Caki2 (cell line): Measurements from ENCODE around the gene CAMK1. TPM values are rescaled to one million over a fixed set of nuclear protein-coding genes. Genes with fewer than 3 reads are reported as not detected.

Experiments used
- DNase-seq: peaks from one replicate; pipeline ENCODE4 v3.0.0-alpha.2; 2015; ENCODE audit warnings: low read depth
- in situ Hi-C: cut with HindIII; loops from 2 replicates; pipeline ENCODE4 v1.10.0; 2016; ENCODE audit warnings: low sequenced_read_pairs, low pct_unique_long_range_greater_than_20kb, mixed read lengths
- total RNA-seq: library from RNA; depleted of rRNA; stranded (reverse); fragments of >200 nt; shearing (Covaris generic); gene quantifications from 2 replicates; pipeline ENCODE4 v1.2.3, GENCODE V29; 2014; ENCODE audit warnings: low replicate concordance

CAMK1 gene
- total RNA-seq, 1 experiment from 2014 or later, result 33.6 TPM

DNA sequence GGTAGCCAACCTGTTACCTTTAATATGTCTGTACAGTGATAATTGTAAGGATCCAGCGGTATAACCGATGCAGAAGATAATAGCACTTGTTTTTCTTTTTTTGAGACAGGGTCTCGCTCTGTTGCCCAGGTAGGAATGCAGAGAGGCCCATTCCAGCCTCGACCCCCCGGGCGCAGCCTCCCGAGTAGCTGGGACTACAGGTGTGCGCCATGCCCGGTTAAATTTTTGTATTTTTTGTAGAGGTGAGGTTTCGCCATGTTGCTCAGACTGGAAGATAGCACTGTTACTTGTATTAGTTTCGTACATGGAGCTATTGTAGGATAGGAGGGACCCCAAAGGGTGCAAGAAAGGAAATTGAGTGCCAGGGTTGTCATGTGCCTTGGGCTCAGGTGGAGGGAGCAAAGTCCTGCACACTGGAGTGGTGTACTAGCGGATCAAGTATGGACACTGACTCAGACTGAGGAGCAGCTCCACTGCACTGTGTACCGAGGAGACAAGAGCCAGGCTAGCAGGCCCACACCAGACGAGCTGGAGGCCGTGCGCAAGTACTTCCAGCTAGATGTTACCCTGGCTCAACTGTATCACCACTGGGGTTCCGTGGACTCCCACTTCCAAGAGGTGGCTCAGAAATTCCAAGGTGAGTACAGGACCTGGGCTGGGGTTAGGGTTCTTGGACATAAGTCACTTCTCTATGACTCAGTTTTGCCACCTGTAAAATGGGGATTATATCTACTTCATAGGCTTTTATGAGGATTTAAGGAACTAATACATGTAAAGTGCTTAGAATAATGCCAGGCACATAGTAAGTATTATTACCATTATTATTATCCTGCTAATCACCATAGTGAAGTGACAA lies 19.0 kb downstream of the CAMK1 start:
- no peak for DNase-seq
- in situ Hi-C loops, result no loop called here

DNA sequence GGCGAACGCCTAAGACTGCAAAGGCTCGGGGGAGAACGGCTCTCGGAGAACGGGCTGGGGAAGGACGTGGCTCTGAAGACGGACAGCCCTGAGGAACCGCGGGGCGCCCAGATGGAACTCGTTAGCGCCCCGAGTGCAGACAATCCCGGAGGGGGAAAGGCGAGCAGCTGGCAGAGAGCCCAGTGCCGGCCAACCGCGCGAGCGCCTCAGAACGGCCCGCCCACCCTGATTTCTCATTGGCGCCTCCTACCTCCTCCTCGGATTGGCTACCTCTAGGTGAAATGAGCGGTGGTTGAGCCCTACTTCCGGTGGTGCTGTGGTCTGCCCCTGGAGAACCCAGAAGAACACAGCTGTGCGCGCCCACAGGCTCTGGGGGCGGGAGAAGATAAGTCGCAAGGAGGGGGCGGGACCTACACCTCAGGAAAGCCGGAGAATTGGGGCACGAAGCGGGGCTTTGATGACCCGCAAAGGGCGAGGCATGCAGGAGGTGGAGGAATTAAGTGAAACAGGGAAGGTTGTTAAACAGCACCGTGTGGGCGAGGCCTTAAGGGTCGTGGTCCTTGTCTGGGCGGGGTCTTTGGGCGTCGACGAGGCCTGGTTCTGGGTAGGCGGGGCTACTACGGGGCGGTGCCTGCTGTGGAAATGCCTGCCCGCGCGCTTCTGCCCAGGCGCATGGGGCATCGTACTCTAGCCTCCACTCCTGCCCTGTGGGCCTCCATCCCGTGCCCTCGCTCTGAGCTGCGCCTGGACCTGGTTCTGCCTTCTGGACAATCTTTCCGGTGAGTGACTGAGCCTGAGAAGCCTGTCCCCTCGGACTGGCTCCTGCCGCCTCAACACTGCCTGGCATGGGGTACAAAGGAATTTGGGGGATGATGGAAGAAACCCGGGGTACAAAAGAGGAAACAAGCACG lies 19.8 kb downstream of the CAMK1 start, which contains the start of gene OGG1:
Gene OGG1 (plus strand): TSS at position 308 of the 911 bp plus-strand sequence. CDS start 335 bp downstream, at position 643.
- in situ Hi-C loops, result no loop called here
- peak; percentile 95 for DNase-seq

DNA sequence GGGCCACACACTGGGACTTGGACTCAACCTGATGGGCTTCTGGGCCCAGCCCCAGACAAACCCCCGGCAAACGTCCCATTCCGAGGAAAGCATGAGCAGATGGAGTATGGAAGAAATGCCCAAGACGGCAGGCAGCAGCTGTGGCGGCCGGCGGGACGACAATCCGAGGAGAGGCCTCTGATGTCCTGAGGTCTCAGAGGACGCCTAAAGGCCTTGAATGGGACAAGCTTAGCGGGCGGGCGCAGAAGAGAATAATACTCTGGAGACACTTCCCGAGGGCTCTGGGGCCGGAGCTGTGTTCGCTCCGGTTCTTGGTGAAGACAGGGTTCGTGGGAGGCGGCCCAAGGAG lies 20.5 kb downstream of the CAMK1 start:
- no peak for DNase-seq
- in situ Hi-C loops, result no loop called here

DNA sequence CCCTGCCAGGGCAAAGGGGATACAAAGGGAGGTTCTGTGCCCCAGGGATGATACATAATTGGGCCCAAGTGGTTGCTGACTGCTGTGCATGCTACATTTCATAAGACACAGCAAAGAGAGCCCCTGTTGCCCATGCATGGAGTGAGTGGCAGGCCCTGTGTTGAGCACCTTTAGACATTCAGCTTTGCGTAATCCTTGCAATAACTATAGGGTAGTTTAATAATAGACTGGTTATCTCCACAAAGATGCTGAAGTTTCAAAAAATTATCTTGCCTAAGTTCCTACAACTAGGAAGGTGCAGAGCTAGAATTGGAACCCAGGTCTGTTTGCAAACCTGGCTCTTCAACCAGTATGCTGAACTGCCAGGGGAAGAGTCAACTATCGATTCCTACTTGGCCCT lies 21.7 kb downstream of the CAMK1 start:
- in situ Hi-C loops, result no loop called here
- DNase-seq, result no peak

DNA sequence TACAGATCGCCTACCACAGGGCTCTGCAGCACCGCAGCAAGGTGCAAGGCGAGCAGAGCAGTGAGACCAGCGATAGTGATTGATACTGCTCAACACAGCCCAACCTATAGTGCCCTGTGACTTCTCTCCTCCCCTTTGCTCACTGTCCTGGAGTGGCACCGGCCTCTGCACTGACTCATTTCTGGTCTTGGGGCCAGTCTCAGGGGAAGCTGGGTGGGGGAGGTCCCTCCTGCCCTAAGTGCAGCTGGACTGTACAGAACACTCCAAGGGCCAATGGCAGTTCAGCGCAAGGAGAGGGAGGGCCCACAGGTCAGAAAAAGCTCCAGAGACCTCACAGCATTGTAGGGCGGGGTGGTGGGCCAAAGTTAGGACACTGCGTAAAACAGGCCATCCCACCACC lies 22.5 kb downstream of the CAMK1 start:
- peak; percentile 18 for DNase-seq
- in situ Hi-C loops, result no loop called here

DNA sequence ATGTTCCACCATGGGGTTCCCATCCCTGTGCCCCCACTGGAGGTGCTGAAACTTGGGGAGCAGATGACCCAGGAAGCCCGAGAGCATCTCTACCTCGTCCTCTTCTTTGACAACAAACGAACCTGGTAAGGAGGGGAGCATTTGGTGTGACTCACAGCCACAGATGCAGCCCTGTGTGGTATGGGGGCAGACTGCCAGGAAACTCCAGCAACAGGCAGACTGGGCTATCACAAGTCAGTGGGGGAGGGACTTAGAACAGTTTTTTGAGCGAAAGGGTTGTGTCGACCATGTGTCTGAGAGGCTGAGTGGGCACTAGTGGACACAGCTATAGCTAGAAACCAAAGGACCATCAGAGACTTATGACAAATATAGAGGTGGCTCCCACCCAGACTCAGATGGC lies 23.4 kb downstream of the CAMK1 start:
- DNase-seq, result no peak
- in situ Hi-C loops, result no loop called here

DNA sequence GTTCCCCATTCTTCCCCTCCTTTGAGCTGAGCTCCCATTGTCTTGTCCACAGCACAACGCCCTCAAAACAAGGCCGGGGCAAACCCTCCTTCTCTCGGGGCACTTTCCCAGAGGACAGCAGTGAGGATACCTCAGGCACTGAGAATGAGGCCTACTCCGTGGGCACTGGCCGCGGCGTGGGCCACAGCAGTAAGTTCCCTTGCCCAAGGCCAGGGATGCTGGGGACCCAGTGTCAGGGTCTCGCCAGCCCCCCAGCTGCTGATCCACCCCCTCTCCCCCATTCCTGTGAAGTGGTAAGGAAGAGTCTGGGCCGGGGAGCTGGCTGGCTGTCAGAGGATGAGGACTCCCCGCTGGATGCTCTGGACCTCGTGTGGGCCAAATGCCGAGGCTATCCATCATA lies 24.2 kb downstream of the CAMK1 start:
- in situ Hi-C loops, result no loop called here

DNA sequence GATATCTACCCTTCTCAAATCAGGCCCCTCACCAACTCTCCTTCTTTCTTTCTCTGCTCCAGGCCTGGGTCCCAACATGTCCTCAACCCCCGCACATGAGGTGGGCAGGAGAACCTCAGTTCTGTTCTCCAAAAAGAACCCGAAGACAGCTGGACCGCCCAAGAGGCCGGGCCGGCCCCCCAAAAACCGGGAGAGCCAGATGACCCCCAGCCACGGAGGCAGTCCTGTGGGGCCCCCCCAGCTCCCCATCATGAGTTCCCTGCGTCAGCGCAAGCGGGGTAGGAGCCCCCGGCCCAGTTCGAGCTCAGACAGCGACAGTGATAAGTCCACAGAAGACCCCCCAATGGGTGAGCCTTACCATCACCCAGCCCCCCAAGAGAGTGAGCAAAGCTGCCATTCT lies 25.6 kb downstream of the CAMK1 start:
- no peak for DNase-seq
- in situ Hi-C loops, result no loop called here

More for the DNA sequence above, 24.2 kb downstream of the CAMK1 start:
- DNase-seq, result no peak

DNA sequence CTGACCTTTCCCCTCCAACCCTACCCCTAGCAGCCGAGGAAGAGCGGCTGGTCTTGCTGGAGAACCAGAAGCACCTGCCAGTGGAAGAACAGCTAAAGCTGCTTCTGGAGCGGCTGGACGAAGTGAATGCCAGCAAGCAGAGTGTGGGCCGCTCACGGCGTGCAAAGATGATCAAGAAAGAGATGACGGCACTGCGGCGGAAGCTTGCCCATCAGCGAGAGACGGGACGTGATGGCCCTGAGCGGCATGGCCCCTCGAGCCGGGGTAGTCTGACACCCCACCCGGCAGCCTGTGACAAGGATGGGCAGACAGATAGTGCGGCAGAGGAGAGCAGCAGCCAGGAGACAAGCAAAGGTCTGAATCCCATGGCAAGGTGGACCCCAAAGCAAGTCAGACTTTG lies 26.2 kb downstream of the CAMK1 start:
- no peak for DNase-seq
- in situ Hi-C loops, result no loop called here

DNA sequence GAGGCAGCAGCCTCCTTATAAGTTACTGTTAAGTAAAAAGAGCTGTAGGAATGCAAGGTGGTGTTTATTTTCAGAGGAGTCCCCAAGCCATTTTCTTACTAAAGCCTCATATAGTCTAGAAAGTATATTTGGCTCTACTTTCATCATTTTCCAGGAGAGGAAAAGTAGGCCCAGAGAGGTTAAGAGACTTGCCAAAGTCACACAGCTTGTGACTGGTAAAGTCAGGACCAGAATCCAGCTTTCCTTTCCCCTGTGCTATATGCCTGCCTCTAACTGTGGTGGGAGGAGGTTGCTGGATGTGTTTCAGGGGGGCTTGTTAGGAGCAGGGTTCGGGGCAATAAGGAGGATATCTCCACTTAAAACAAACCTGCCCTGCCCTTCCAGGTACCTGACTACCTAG lies 27.2 kb downstream of the CAMK1 start:
- no peak for DNase-seq
- in situ Hi-C loops, result no loop called here

DNA sequence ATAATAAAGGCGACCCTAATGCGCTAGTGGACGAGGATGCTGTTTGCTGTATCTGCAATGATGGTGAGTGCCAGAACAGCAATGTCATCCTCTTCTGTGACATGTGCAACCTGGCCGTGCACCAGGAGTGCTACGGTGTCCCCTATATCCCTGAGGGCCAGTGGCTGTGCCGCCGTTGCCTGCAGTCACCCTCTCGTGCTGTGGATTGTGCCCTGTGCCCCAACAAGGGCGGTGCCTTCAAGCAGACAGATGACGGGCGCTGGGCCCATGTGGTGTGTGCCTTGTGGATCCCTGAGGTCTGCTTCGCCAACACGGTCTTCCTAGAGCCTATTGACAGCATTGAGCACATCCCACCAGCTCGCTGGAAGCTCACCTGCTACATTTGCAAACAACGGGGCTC lies 30.6 kb downstream of the CAMK1 start:
- in situ Hi-C loops, result no loop called here
- DNase-seq, result no peak

DNA sequence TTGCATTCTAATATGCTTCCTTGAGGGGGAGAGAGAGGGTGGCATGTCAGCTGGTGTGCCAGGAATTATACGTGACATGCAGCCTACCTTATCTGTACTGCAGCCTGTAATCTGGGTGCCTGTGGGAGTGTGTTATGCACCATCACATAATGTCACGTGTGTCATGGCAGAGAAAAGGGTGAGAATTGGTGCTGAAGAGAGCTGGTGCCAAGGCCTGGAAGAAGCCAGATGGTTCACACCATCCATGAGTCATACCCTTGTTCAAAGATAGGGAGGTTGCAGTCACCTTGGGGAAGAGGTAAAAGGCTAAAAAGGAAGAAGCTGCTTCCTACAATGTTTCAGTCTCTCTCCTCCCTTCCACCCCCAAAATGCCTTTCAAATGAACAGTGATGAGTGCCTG lies 32.9 kb downstream of the CAMK1 start:
- in situ Hi-C loops, result no loop called here
- DNase-seq, result no peak

DNA sequence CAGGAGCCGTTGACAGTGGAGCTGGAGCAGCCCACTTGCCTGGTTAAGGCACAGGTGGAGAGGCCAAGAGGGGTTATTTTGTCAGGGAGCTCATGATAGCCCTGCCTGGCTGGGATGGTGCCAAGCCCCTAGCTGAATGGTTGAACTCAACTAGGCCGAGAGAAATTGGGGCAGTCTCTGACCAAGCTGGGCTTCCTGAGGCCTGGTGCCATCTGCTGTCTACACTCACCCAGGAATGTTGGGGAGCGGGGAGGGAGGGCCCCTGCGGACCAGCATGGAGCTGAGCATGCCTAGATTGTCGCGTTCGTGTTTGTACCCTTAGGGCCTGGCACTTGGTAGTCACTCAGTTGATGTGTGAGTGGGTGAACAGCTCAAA lies 37.0 kb downstream of the CAMK1 start:
- in situ Hi-C loops, result no loop called here
- DNase-seq, result no peak

DNA sequence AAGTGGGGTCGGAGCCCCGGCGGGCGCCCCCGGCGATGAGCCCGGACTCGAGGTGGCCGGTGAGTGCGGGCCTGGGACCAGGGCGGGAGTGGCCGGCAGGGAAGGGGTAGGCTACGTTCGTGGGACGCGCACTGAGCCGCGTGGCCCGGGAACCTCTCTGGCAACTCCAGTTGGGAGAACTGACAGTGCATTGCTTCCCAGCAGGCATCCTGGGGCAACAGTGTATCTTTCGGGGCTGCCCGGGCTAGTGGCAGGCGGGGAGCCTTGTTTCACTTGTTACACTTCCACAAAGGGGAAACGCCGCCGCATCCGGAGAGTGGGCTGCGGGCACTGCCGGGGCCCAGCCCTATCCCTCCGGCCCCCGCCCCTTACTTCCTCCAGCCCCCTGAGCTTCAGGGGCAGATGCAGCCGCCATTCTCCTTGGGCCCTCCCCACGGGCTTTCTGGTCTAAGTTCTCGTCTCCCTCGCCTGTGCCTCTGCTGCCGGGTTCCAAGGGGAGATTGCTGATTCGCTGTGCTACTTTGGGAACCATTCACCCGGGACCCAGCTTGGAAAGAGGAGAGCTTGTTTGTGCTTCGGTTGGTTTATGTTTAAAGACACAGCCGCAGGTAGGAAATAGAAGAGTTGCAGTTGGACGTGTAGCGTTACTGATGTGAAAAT lies 37.5 kb downstream of the CAMK1 start:
- in situ Hi-C loops, result no loop called here

DNA sequence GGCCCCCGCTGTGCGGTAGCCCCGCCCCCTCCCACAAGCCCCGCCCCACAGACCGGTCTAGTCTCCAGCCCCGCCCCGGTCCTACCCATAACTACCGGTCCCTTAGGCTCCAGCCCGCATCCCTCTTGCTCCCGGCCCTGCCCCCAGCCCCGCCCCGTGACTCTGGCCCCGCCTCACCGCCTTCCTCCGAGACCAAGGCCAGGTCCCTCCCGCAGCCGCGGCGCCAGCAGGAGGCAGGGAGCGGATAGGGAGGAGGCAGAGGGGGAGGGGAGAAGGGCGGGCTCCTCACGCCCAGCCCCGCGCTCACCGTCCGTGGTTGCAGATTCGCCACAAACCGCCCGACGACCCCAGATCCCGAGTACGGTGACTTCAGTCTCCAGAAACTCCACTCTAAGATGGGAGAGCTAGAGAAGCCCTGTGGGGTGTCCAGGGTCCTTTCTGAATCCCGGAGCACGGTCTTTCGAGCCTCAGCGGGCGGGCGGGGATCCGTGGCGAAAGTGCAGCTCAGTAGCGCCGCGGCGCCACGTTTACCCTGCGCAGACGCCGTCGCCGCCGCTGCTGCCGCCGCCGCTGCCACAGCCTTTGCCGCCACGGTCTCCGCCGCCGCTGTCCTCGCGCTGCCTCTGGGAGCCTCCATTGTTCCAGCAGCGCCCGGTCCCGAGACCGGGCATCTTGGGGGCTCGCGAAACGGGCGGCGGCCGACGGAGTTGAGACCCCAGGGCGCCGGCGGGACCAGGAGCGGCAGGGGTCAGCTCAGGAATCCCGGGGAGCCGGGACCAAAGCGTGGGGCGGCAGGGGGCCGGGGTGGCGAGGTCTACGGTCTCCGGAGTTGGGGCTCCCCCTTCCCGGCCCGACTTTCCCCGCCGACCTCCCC lies 38.3 kb downstream of the CAMK1 start, which contains the start of gene BRPF1:
Gene BRPF1 (plus strand): TSS at position 530 of the 874 bp plus-strand sequence. CDS start 2,406 bp downstream, outside the sequence.
- peak; percentile 91 for DNase-seq
- in situ Hi-C loops, result no loop called here

More for the DNA sequence above, 37.5 kb downstream of the CAMK1 start:
- DNase-seq, result no peak

DNA sequence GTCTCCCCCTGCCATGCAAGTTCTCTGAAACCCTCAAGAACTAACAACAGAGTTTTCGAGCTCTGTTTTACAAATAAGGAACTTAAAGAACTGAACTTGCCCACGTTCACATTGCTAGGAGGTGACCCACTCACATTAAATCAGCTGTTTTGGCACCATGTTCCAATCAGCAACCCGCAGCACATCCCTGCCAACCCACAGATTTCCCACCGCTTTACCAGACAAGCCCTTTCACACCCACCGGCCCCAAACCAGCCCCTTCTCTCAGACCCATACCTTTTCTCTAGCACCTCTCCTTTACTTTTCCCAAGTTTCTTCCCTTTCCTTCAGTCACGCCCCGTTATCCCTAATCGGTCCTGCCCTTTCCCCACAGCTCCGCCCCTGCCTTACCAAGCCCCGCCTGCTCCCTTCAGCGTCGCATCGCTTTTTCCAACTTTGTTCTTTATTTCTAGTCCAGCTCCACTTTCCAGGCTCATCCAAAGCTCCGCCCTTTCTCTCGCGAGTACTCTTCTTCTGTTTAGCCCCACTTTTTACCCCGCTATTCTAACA lies 39.0 kb downstream of the CAMK1 start:
- DNase-seq, result peak; percentile 84
- in situ Hi-C loops, result no loop called here

DNA sequence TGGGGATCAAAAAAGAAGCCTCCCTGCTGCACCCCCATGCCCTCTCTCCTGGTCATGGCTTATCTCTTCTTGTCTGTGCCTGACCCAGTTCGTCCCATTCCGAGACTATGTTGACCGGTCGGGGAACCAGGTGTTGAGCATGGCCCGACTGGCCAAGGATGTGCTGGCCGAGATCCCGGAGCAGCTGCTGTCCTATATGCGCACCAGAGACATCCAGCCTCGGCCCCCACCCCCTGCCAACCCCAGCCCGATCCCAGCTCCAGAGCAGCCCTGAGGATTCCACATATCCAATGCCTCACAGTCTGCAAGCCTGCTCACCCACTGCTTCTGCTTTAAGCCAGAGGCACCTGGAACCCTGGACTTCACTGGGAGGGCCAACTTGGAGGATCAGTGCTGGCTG lies 40.3 kb downstream of the CAMK1 start:
- in situ Hi-C loops, result no loop called here
- DNase-seq, result no peak

DNA sequence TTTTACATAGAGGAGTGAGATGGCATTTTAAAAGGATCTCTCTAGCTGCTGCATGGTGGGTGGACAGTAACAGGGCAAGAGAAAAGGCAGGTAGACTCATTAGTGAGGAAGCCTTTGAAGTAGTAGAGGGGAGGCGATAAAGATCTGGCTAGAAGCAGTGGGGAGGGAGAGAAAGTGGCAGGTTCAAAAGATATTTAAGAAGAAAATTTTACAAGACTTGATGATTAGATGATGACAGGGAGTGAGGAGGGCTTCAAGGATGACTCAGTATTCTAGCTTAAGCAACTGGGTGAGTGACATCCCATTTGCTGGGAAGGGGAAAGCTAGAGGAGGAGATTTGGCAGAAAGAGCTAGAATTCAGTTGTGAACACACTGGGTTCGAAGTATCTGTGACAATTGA lies 42.0 kb downstream of the CAMK1 start:
- in situ Hi-C loops, result no loop called here
- DNase-seq, result no peak
